ENCODE results near the gene PARP16.

- TF ChIP-seq CTCF (IDR thresholded peaks at IDR 0.05 in 8 of 11, conservative IDR thresholded peaks at IDR 0.05 in 3 of 11) (no peak), POLR2A (IDR thresholded peaks at IDR 0.05) (no peak)
Observed at GRCh38 chr15:65219137-65219536, 67.5 kb downstream of the PARP16 start.
